SK-N-SH (cell line): ENCODE measurements around the gene MCM5. TPM values are rescaled to one million over a fixed set of nuclear protein-coding genes. Genes with fewer than 3 reads are reported as not detected.

Source experiments
- CTCF ChIA-PET: fragments of 300-600, 350-600 bp; formaldehyde crosslinking; extraction: SDS; loops from one replicate; lab custom pipeline; 2021; lab: Yijun Ruan, JAX
- POLR2A ChIA-PET: fragments of 350-600 bp; sonication (Branson Sonifier 250); formaldehyde crosslinking; extraction: SDS; loops from one replicate; lab custom pipeline; 2020; ENCODE audit warnings: antibody characterized with exemption, inconsistent platforms; lab: Yijun Ruan, JAX
- DNase-seq: peaks from one replicate; pipeline ENCODE4 v3.0.0; 2012
- H2AFZ ChIP-seq: fragments of 200-600 bp; sonication (generic); 2 replicates; pipeline ENCODE4 v1.8.1; 2016; ENCODE audit warnings: antibody characterized with exemption, mild to moderate bottlenecking, low read depth
- H3F3A ChIP-seq: fragments of 200-600 bp; sonication (generic); replicated peaks from 2 replicates; pipeline ENCODE3; 2016; ENCODE audit warnings: antibody characterized with exemption, mild to moderate bottlenecking; ENCODE audit not compliant: insufficient read depth
- H3K27ac ChIP-seq, 2 experiments: fragments of 200-500 bp in 1 of 2; fragments of 200-600 bp in 1 of 2; sonication (Bioruptor generic) in 1 of 2; sonication (generic), shearing (Covaris generic) in 1 of 2; 2 replicates each; pipeline versions ENCODE4 v1.5.1 to v1.6.1; 2014 to 2016; ENCODE audit warnings: low read depth in 2 of 2, inconsistent platforms in 1 of 2, low read length in 1 of 2, mild to moderate bottlenecking in 1 of 2, mixed read lengths in 1 of 2
- H3K27me3 ChIP-seq: fragments of 200-600 bp; sonication (generic), shearing (Covaris generic); 2 replicates; pipeline ENCODE4 v1.6.1; 2016; ENCODE audit warnings: mixed run types; ENCODE audit not compliant: insufficient read depth
- H3K36me3 ChIP-seq, 2 experiments: fragments of 200-500 bp in 1 of 2; fragments of 200-600 bp in 1 of 2; sonication (Bioruptor generic) in 1 of 2; sonication (generic) in 1 of 2; replicated peaks in 1 of 2; 2 replicates each; pipeline versions ENCODE3 to v1.5.1; 2014 to 2016; ENCODE audit warnings: low read length in 1 of 2, mild to moderate bottlenecking in 1 of 2; ENCODE audit not compliant: insufficient read depth in 2 of 2, control insufficient read depth in 1 of 2
- H3K4me1 ChIP-seq, 2 experiments: fragments of 200-500 bp in 1 of 2; fragments of 200-600 bp in 1 of 2; sonication (Bioruptor generic) in 1 of 2; sonication (generic), shearing (Covaris generic) in 1 of 2; 2 replicates each; pipeline versions ENCODE4 v1.5.1 to v1.6.1; 2014 to 2016; ENCODE audit warnings: low read depth in 1 of 2, low read length in 1 of 2, mixed run types in 1 of 2; ENCODE audit not compliant: insufficient read depth in 2 of 2, control insufficient read depth in 1 of 2
- H3K4me2 ChIP-seq: fragments of 200-600 bp; sonication (generic), shearing (Covaris generic); 2 replicates; pipeline ENCODE4 v1.6.1; 2017; ENCODE audit warnings: mixed run types
- H3K4me3 ChIP-seq, 2 experiments: fragments of 200-500 bp in 1 of 2; fragments of 200-600 bp in 1 of 2; sonication (Bioruptor generic) in 1 of 2; sonication (generic), shearing (Covaris generic) in 1 of 2; 2 replicates each; pipeline versions ENCODE4 v1.5.1 to v1.8.1; 2014 to 2016; ENCODE audit warnings: low read depth in 2 of 2, inconsistent platforms in 1 of 2, low read length in 1 of 2, mild to moderate bottlenecking in 1 of 2, mixed read lengths in 1 of 2, moderate library complexity in 1 of 2
- H3K79me2 ChIP-seq: fragments of 200-600 bp; sonication (generic); 2 replicates; pipeline ENCODE4 v1.8.1; 2017; ENCODE audit warnings: mild to moderate bottlenecking; ENCODE audit not compliant: insufficient read depth
- H3K9ac ChIP-seq: fragments of 200-600 bp; sonication (generic); 2 replicates; pipeline ENCODE4 v1.6.1; 2017; ENCODE audit warnings: mixed run types
- H3K9me2 ChIP-seq: fragments of 200-600 bp; sonication (generic); 2 replicates; pipeline ENCODE4 v1.6.1; 2017; ENCODE audit warnings: mixed run types
- H3K9me3 ChIP-seq: fragments of 200-600 bp; sonication (generic); 2 replicates; pipeline ENCODE4 v1.6.1; 2017; ENCODE audit warnings: mixed run types, mild to moderate bottlenecking, moderate library complexity
- H4K20me1 ChIP-seq: fragments of 200-600 bp; sonication (generic); 2 replicates; pipeline ENCODE4 v1.6.1; 2017; ENCODE audit warnings: mild to moderate bottlenecking, mixed run types; ENCODE audit not compliant: insufficient read depth
- CTCF ChIP-seq: fragments of 200-600 bp; sonication (generic); IDR thresholded peaks from 2 replicates; pipeline ENCODE4 v1.6.1; 2017; ENCODE audit warnings: antibody characterized with exemption, mild to moderate bottlenecking, moderate library complexity
- EP300 ChIP-seq, 2 experiments: IDR thresholded peaks; 2 replicates each; pipeline versions ENCODE4 v1.4.0 to v1.6.1; 2012; ENCODE audit warnings: borderline replicate concordance in 1 of 2, low read depth in 1 of 2, low read length in 1 of 2
- EZH2phosphoT487 ChIP-seq: fragments of 200-600 bp; sonication (generic); IDR thresholded peaks from 2 replicates; pipeline ENCODE4 v1.6.1; 2017; ENCODE audit warnings: low read depth, mixed run types, mild to moderate bottlenecking, antibody characterized with exemption, moderate library complexity, borderline replicate concordance
- FOSL2 ChIP-seq: IDR thresholded peaks from 2 replicates; pipeline ENCODE4 v1.4.0; 2012; ENCODE audit warnings: low read depth, mild to moderate bottlenecking, moderate library complexity, borderline replicate concordance
- FOXM1 ChIP-seq: IDR thresholded peaks from 2 replicates; pipeline ENCODE4 v1.4.0; 2012; ENCODE audit warnings: low read depth, mild to moderate bottlenecking
- GABPA ChIP-seq: IDR thresholded peaks from 2 replicates; pipeline ENCODE4 v1.4.0; 2012; ENCODE audit warnings: low read depth, mild to moderate bottlenecking
- JUND ChIP-seq: IDR thresholded peaks from 2 replicates; pipeline ENCODE4 v1.4.0; 2012
- MAX ChIP-seq: IDR thresholded peaks from 2 replicates; pipeline ENCODE4 v1.4.0; 2012; ENCODE audit warnings: low read depth
- MXI1 ChIP-seq: IDR thresholded peaks from 2 replicates; pipeline ENCODE4 v1.6.1; 2012; ENCODE audit warnings: mild to moderate bottlenecking, low read depth, low read length, improper control_type of control experiment
- NRF1 ChIP-seq: IDR thresholded peaks from 2 replicates; pipeline ENCODE4 v1.6.1; 2012; ENCODE audit warnings: low read depth, mild to moderate bottlenecking, low read length
- PBX3 ChIP-seq: IDR thresholded peaks from 2 replicates; pipeline ENCODE4; 2012
- RCOR1 ChIP-seq: fragments of 150-350 bp; IDR thresholded peaks from 2 replicates; pipeline ENCODE4 v1.6.1; 2017; ENCODE audit warnings: antibody characterized with exemption, low read length
- RXRA ChIP-seq: IDR thresholded peaks from 2 replicates; pipeline ENCODE4 v1.4.0; 2012; ENCODE audit warnings: low read depth, mild to moderate bottlenecking, borderline replicate concordance
- TEAD4 ChIP-seq: IDR thresholded peaks from 2 replicates; pipeline ENCODE4 v1.4.0; 2012; ENCODE audit warnings: mild to moderate bottlenecking, borderline replicate concordance; ENCODE audit not compliant: insufficient read depth
- ZBTB33 ChIP-seq: IDR thresholded peaks from 2 replicates; pipeline ENCODE4 v1.4.0; 2012; ENCODE audit warnings: low read depth, borderline replicate concordance
- WGBS: methylation state at CpG from one replicate; pipeline ENCODE4 v1.1.6; 2017; ENCODE audit warnings: low lambda C conversion rate; 5-methylcytosine and 5-hydroxymethylcytosine counted together
- polyA plus RNA-seq, 3 experiments: library from polyadenylated mRNA; depleted of rRNA; stranded (reverse); fragments of >200 nt; gene quantifications; 2 replicates each; pipeline ENCODE4 v1.2.3, GENCODE V29; 2012

Gene MCM5
- polyA plus RNA-seq, 1 of the 3 experiments (the other 2 are of a cell fraction), result 42.9 TPM

- no peaks in the 10 kb centered on the region for H3F3A ChIP-seq
- no peaks in the 10 kb centered on the region for H3K9me3 ChIP-seq
- H4K20me1 ChIP-seq, result no peaks in the 10 kb centered on the region
- WGBS, result 97% methylated on average over 13 of the region's 13 CpGs
- no peak for DNase-seq
- H3K9ac ChIP-seq, result no peak overlapping the region
- H3K4me2 ChIP-seq, result no peak overlapping the region
- H3K4me1 ChIP-seq, result no peaks in the 10 kb centered on the region; a peak in 2 of 4 replicates
- H2AFZ ChIP-seq, result no peak overlapping the region
- H3K9me2 ChIP-seq, result no peaks in the 10 kb centered on the region
- H3K36me3 ChIP-seq, result peaks cover 23% of the 10 kb centered on the region in 2 experiments
- ChIA-PET POLR2A (no interaction called here), CTCF (interaction anchor here (4.4 kb wide), 1 partner anchor 24 kb away, joined by 22 read pairs; no protein-coding TSS in a partner anchor)
- H3K4me3 ChIP-seq, result no peak overlapping the region
- H3K27ac ChIP-seq, result no peak overlapping the region
- H3K79me2 ChIP-seq, result peaks cover 8% of the 10 kb centered on the region; the same call in 1 of the 2 replicates
- H3K27me3 ChIP-seq, result no peaks in the 10 kb centered on the region
- TF ChIP-seq PBX3 (no peak), TEAD4 (no peak), RCOR1 (no peak), MXI1 (no peak), JUND (no peak), MAX (no peak), ZBTB33 (no peak), CTCF (no peak), FOSL2 (no peak), NRF1 (no peak), GABPA (no peak), FOXM1 (no peak), EP300 (IDR thresholded peaks at IDR 0.05; ENCODE audit: borderline replicate concordance in 1 of 2, low read depth in 1 of 2, low read length in 1 of 2) (no peak), RXRA (no peak), EZH2phosphoT487 (no peak)
These were observed 6.5 kb downstream of the MCM5 start for GRCh38 chr22:35406443-35406842.
